SK-N-SH (cell line): ENCODE results near the gene PRB2. TPM values are rescaled to one million over a fixed set of nuclear protein-coding genes. Genes with fewer than 3 reads are reported as not detected.

Source experiments
- CTCF ChIA-PET: fragments of 300-600, 350-600 bp; formaldehyde crosslinking; extraction: SDS; loops from one replicate; lab custom pipeline; 2021; lab: Yijun Ruan, JAX
- POLR2A ChIA-PET: fragments of 350-600 bp; sonication (Branson Sonifier 250); formaldehyde crosslinking; extraction: SDS; loops from one replicate; lab custom pipeline; 2020; ENCODE audit warnings: antibody characterized with exemption, inconsistent platforms; lab: Yijun Ruan, JAX
- DNase-seq: peaks from one replicate; pipeline ENCODE4 v3.0.0; 2012
- H2AFZ ChIP-seq: fragments of 200-600 bp; sonication (generic); 2 replicates; pipeline ENCODE4 v1.8.1; 2016; ENCODE audit warnings: antibody characterized with exemption, mild to moderate bottlenecking, low read depth
- H3F3A ChIP-seq: fragments of 200-600 bp; sonication (generic); replicated peaks from 2 replicates; pipeline ENCODE3; 2016; ENCODE audit warnings: antibody characterized with exemption, mild to moderate bottlenecking; ENCODE audit not compliant: insufficient read depth
- H3K27ac ChIP-seq, 2 experiments: fragments of 200-500 bp in 1 of 2; fragments of 200-600 bp in 1 of 2; sonication (Bioruptor generic) in 1 of 2; sonication (generic), shearing (Covaris generic) in 1 of 2; 2 replicates each; pipeline versions ENCODE4 v1.5.1 to v1.6.1; 2014 to 2016; ENCODE audit warnings: low read depth in 2 of 2, inconsistent platforms in 1 of 2, low read length in 1 of 2, mild to moderate bottlenecking in 1 of 2, mixed read lengths in 1 of 2
- H3K27me3 ChIP-seq: fragments of 200-600 bp; sonication (generic), shearing (Covaris generic); 2 replicates; pipeline ENCODE4 v1.6.1; 2016; ENCODE audit warnings: mixed run types; ENCODE audit not compliant: insufficient read depth
- H3K36me3 ChIP-seq, 2 experiments: fragments of 200-500 bp in 1 of 2; fragments of 200-600 bp in 1 of 2; sonication (Bioruptor generic) in 1 of 2; sonication (generic) in 1 of 2; replicated peaks in 1 of 2; 2 replicates each; pipeline versions ENCODE3 to v1.5.1; 2014 to 2016; ENCODE audit warnings: low read length in 1 of 2, mild to moderate bottlenecking in 1 of 2; ENCODE audit not compliant: insufficient read depth in 2 of 2, control insufficient read depth in 1 of 2
- H3K4me1 ChIP-seq, 2 experiments: fragments of 200-500 bp in 1 of 2; fragments of 200-600 bp in 1 of 2; sonication (Bioruptor generic) in 1 of 2; sonication (generic), shearing (Covaris generic) in 1 of 2; 2 replicates each; pipeline versions ENCODE4 v1.5.1 to v1.6.1; 2014 to 2016; ENCODE audit warnings: low read depth in 1 of 2, low read length in 1 of 2, mixed run types in 1 of 2; ENCODE audit not compliant: insufficient read depth in 2 of 2, control insufficient read depth in 1 of 2
- H3K4me2 ChIP-seq: fragments of 200-600 bp; sonication (generic), shearing (Covaris generic); 2 replicates; pipeline ENCODE4 v1.6.1; 2017; ENCODE audit warnings: mixed run types
- H3K4me3 ChIP-seq, 2 experiments: fragments of 200-500 bp in 1 of 2; fragments of 200-600 bp in 1 of 2; sonication (Bioruptor generic) in 1 of 2; sonication (generic), shearing (Covaris generic) in 1 of 2; 2 replicates each; pipeline versions ENCODE4 v1.5.1 to v1.8.1; 2014 to 2016; ENCODE audit warnings: low read depth in 2 of 2, inconsistent platforms in 1 of 2, low read length in 1 of 2, mild to moderate bottlenecking in 1 of 2, mixed read lengths in 1 of 2, moderate library complexity in 1 of 2
- H3K79me2 ChIP-seq: fragments of 200-600 bp; sonication (generic); 2 replicates; pipeline ENCODE4 v1.8.1; 2017; ENCODE audit warnings: mild to moderate bottlenecking; ENCODE audit not compliant: insufficient read depth
- H3K9ac ChIP-seq: fragments of 200-600 bp; sonication (generic); 2 replicates; pipeline ENCODE4 v1.6.1; 2017; ENCODE audit warnings: mixed run types
- H3K9me2 ChIP-seq: fragments of 200-600 bp; sonication (generic); 2 replicates; pipeline ENCODE4 v1.6.1; 2017; ENCODE audit warnings: mixed run types
- H3K9me3 ChIP-seq: fragments of 200-600 bp; sonication (generic); 2 replicates; pipeline ENCODE4 v1.6.1; 2017; ENCODE audit warnings: mixed run types, mild to moderate bottlenecking, moderate library complexity
- H4K20me1 ChIP-seq: fragments of 200-600 bp; sonication (generic); 2 replicates; pipeline ENCODE4 v1.6.1; 2017; ENCODE audit warnings: mild to moderate bottlenecking, mixed run types; ENCODE audit not compliant: insufficient read depth
- EP300 ChIP-seq, 2 experiments: IDR thresholded peaks; 2 replicates each; pipeline versions ENCODE4 v1.4.0 to v1.6.1; 2012; ENCODE audit warnings: borderline replicate concordance in 1 of 2, low read depth in 1 of 2, low read length in 1 of 2
- EZH2phosphoT487 ChIP-seq: fragments of 200-600 bp; sonication (generic); IDR thresholded peaks from 2 replicates; pipeline ENCODE4 v1.6.1; 2017; ENCODE audit warnings: low read depth, mixed run types, mild to moderate bottlenecking, antibody characterized with exemption, moderate library complexity, borderline replicate concordance
- FOXM1 ChIP-seq: IDR thresholded peaks from 2 replicates; pipeline ENCODE4 v1.4.0; 2012; ENCODE audit warnings: low read depth, mild to moderate bottlenecking
- MEF2A ChIP-seq: IDR thresholded peaks from 2 replicates; pipeline ENCODE4 v1.4.0; 2012; ENCODE audit warnings: low read depth, borderline replicate concordance
- POLR2AphosphoS5 ChIP-seq: IDR thresholded peaks from 2 replicates; pipeline ENCODE4 v1.6.1; 2012; ENCODE audit warnings: low read depth, low read length
- TEAD4 ChIP-seq: IDR thresholded peaks from 2 replicates; pipeline ENCODE4 v1.4.0; 2012; ENCODE audit warnings: mild to moderate bottlenecking, borderline replicate concordance; ENCODE audit not compliant: insufficient read depth
- YY1 ChIP-seq: IDR thresholded peaks from 2 replicates; pipeline ENCODE4 v1.4.0; 2012; ENCODE audit warnings: low read depth, mild to moderate bottlenecking
- WGBS: methylation state at CpG from one replicate; pipeline ENCODE4 v1.1.6; 2017; ENCODE audit warnings: low lambda C conversion rate; 5-methylcytosine and 5-hydroxymethylcytosine counted together
- polyA plus RNA-seq, 3 experiments: library from polyadenylated mRNA; depleted of rRNA; stranded (reverse); fragments of >200 nt; gene quantifications; 2 replicates each; pipeline ENCODE4 v1.2.3, GENCODE V29; 2012
- TF ChIP-seq, protein P1 (sequence below): fragments of 150-350 bp; IDR thresholded peaks from 2 replicates; pipeline ENCODE4 v1.6.1; 2016; ENCODE audit warnings: mild to moderate bottlenecking, low read depth, low read length
- TF ChIP-seq, protein P2 (sequence below): IDR thresholded peaks from 2 replicates; pipeline ENCODE4 v1.4.0; 2012; ENCODE audit warnings: low read depth, borderline replicate concordance
- TF ChIP-seq, protein P3 (sequence below): fragments of 200-600 bp; sonication (generic); IDR thresholded peaks from 2 replicates; pipeline ENCODE4 v1.6.1; 2017; ENCODE audit warnings: antibody characterized with exemption, mild to moderate bottlenecking, moderate library complexity

The PRB2 gene
- polyA plus RNA-seq, 1 of the 3 experiments (the other 2 are of a cell fraction): not detected

DNA sequence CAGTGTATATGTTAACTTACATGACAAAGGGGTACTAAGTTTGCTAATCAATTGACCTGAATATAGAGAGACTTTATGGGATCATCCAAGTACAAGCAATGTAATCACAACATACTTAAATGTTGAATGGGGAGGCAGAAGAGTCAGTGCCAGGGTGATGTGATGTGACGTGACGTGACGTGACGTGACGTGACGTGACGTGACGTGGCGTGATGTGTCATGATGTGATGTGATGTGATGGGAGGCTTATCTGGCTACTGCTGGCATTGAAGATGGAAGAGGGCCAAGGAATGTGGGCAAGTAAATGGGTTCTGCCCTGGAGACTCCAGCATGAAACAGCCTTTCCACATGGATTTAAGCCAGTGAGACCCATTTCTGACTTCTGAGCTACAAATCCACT lies 46.9 kb downstream of the PRB2 start (continued):
- TF ChIP-seq, protein P1, sequence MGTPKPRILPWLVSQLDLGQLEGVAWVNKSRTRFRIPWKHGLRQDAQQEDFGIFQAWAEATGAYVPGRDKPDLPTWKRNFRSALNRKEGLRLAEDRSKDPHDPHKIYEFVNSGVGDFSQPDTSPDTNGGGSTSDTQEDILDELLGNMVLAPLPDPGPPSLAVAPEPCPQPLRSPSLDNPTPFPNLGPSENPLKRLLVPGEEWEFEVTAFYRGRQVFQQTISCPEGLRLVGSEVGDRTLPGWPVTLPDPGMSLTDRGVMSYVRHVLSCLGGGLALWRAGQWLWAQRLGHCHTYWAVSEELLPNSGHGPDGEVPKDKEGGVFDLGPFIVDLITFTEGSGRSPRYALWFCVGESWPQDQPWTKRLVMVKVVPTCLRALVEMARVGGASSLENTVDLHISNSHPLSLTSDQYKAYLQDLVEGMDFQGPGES: no peak
- TF ChIP-seq EP300 (IDR thresholded peaks at IDR 0.05; ENCODE audit: borderline replicate concordance in 1 of 2, low read depth in 1 of 2, low read length in 1 of 2) (no peak), FOXM1 (no peak), EZH2phosphoT487 (no peak), YY1 (no peak), POLR2AphosphoS5 (no peak), MEF2A (no peak)
- TF ChIP-seq, protein P2, sequence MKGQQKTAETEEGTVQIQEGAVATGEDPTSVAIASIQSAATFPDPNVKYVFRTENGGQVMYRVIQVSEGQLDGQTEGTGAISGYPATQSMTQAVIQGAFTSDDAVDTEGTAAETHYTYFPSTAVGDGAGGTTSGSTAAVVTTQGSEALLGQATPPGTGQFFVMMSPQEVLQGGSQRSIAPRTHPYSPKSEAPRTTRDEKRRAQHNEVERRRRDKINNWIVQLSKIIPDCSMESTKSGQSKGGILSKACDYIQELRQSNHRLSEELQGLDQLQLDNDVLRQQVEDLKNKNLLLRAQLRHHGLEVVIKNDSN: no peak

DNA sequence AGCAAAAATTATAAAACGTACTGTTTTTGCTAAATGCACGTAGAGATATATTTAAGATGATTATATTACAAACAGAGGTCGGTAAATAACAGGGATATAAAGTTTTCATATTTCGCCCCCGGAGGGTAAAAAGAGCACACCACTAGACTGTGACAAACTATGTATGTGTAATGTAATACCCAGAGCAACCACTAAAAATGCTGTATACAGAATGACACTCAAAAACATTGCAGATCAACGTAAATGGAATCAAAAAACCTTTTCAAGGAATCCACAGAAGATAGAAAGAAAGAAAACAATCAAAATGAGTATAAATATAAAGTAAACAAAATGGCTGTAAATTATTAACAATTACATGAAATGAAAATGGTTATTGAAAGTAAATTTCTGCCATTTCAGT lies 47.6 kb downstream of the PRB2 start:
- H3F3A ChIP-seq: no peaks in the 10 kb centered on the region
- ChIA-PET POLR2A (no interaction called here), CTCF (no interaction called here)
- H3K36me3 ChIP-seq: no peaks in the 10 kb centered on the region
- H3K27me3 ChIP-seq: no peaks in the 10 kb centered on the region
- no peaks in the 10 kb centered on the region for H3K79me2 ChIP-seq
- no peak overlapping the region for H3K4me3 ChIP-seq
- TF ChIP-seq, protein P1: no peak
- TF ChIP-seq MEF2A (no peak), TEAD4 (no peak)
- TF ChIP-seq, protein P3, sequence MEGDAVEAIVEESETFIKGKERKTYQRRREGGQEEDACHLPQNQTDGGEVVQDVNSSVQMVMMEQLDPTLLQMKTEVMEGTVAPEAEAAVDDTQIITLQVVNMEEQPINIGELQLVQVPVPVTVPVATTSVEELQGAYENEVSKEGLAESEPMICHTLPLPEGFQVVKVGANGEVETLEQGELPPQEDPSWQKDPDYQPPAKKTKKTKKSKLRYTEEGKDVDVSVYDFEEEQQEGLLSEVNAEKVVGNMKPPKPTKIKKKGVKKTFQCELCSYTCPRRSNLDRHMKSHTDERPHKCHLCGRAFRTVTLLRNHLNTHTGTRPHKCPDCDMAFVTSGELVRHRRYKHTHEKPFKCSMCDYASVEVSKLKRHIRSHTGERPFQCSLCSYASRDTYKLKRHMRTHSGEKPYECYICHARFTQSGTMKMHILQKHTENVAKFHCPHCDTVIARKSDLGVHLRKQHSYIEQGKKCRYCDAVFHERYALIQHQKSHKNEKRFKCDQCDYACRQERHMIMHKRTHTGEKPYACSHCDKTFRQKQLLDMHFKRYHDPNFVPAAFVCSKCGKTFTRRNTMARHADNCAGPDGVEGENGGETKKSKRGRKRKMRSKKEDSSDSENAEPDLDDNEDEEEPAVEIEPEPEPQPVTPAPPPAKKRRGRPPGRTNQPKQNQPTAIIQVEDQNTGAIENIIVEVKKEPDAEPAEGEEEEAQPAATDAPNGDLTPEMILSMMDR: peak; percentile 47
- H3K9ac ChIP-seq: no peak overlapping the region
- H3K4me1 ChIP-seq: no peaks in the 10 kb centered on the region
- no peaks in the 10 kb centered on the region for H3K9me2 ChIP-seq
- WGBS: 1% methylated on average over 6 of the region's 6 CpGs
- no peaks in the 10 kb centered on the region for H4K20me1 ChIP-seq
- peak; percentile 1 for DNase-seq
- H3K4me2 ChIP-seq: no peak overlapping the region
- no peak overlapping the region for H2AFZ ChIP-seq
- H3K9me3 ChIP-seq: no peaks in the 10 kb centered on the region
- no peak overlapping the region for H3K27ac ChIP-seq
